HG03095 (cell line): Measurements from ENCODE around the gene PPP1R12C.
"Not testable (repeated sequence)": the region's sequence is repeated elsewhere in the genome, so short reads cannot be mapped to it uniquely, and the experiment has no call there.

Experiments
- ATAC-seq: cut with Tn5 transposase; IDR thresholded peaks from one replicate; pipeline ENCODE4 v1.9.1; 2021; ENCODE audit warnings: moderate library complexity; ENCODE audit not compliant: unreplicated experiment

The PPP1R12C gene

GRCh38 chr19:55116859-55117662, at the start of gene PPP1R12C:
Gene PPP1R12C, minus strand, starts transcription at chr19:55117637. Its CDS starts 94 bp downstream, at chr19:55117543.
- peak; percentile 3 for ATAC-seq

DNA sequence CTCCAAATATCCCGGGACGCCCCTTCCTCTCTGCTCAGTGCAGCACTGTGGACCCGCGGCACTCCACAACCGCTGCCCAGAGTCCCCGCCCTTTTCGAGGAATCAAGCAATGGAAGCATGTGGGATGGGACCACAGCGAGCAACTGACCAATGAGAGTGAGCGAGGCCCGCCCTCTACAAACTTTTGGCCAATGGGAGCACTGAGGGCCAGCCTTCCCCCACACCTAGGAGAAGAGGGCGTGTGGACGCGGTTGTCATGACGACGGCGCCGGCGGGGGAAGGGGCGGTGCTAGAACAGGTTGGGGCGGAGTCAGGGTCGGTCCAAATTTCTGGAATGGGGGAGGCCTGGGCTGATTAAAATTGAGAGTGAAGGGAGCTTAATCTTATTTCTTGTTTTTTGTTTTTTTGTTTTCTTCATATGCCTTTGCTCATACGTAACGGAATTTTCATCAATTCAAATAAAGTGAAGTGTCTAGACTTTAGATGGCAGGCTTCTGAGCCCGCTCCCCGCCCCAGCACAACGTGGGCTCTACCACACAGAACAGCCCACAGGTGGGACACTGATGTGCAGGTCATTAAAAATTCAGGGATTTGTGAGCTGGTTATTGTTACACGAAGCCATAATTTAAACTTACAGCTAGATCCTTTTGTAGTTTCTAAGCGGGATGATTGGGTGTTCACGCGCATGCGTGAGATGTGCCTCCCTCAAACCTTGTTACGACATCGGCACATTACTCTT, 49.3 kb upstream of the PPP1R12C start, which contains the start of gene DNAAF3:
Gene DNAAF3 (minus strand): TSS at position 84 of the 739 bp plus-strand sequence. CDS start 200 bp downstream, outside the sequence.
- ATAC-seq = peak; percentile 82

DNA sequence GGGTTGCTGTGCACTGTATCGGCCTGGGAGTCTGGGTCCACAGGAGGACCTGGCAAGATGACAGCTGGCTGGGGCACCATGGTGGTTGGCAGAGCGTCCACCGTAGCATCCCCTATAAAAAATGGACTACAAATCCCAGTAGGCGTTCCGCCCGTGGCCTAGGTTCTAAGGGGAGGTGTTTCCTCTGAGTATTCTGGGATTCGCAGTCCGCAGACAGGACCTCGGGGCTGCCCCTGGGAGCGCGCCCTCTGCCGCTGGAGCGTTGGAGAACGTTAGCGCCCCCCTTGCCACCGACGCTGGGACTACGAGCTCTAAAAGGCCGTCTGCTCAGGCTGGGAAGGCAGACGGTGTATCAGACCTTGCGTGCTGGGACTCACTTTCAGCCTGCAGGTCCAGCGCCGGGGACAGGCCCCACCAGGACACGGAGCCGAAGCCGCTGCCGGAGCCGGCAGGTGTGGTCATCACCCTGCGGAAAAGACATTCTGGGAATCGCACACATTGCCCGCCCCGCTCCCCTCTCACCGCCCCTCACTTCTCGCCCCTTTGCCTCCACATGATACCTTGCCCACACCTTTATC, 48.6 kb upstream of the PPP1R12C start:
- no peak for ATAC-seq

GRCh38 chr19:55161571-55162322, 44.3 kb upstream of the PPP1R12C start:
- ATAC-seq = no peak

- ATAC-seq = no peak
Measured at GRCh38 chr19:55160986-55161365, 43.5 kb upstream of the PPP1R12C start.

DNA sequence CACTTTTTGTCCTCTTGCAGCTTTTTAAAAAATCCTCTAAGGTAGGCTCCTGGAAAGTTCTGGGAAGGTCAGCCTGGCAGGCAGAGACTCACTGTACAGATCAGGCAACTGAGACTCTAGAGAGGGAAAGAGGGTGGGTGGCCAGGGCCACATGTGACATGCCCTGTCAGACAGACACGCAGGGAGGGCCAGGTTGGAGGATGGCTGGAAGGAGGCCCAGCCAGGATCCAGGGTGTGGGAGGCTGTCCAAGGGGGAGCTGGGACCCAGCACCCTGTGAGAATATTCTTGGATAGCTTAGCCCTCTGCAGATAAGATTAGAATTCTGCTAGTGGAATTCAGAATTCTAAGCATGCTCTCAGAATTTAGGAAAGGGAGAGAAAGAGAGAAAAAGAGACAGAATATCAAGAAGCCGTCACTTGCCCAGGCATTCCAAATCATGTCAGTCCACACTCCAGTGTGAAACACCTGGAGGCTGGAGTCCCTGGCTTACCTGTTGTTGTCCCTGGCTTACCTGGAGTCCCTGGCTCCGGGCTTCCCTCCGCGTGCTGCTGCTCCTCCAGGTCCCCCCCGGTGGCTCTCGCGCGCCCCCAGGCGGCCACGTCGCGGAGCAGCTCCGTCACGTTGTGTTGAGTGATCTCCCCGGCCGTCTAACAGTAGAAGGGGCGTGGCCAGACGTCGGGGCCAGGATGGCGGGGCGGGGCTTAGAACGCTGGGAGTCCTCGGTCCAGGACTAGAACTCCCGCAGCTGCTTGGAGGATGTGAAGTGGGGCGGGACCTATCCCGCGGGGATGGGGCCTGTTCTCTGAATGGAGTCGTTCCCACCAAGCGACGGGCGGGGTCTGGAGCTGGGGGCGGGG, 42.9 kb upstream of the PPP1R12C start:
- no peak for ATAC-seq

DNA sequence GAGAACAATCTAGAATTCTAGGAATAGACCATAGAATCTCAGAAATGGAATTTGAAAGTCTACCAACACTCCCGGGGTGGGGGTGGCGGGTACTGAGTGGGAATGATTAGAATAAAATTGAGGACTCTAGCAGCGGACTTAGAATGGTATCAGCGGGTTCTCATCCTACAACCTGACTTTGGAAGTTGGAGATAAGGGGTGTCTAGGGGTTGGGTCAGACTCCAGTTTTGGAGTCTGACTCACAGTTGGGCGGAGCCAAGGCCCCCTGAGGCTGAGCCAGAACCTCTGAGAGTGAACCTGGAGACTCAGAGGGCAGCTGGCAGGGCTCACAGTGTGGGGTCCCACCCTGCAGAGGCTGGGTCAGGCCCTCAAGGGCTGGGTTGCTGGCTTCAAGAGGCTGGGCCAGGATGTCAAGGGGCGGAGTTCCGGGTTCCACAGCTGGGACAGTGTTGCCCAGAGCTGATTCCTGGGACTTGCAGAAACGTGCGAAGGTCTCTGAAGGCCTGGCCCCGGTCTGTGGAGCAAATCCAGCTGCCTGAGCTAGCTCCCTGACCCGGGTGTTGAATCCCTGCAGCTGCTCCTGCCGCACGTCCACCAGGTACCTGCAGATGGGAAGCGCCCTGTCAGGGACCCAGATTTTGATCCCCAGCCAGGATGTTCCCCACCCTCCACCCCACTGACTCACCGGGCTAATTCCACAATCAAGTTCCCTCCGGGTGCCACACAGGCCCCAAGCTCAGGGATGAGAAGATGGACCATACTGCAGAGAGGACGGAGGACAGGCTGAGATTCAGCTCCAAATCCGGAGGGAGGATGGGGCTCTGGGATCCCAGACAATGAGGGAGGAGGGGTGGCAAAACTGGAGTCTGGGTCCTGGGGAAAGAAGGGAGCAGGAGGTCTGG, 41.7 kb upstream of the PPP1R12C start:
- ATAC-seq = no peak

DNA sequence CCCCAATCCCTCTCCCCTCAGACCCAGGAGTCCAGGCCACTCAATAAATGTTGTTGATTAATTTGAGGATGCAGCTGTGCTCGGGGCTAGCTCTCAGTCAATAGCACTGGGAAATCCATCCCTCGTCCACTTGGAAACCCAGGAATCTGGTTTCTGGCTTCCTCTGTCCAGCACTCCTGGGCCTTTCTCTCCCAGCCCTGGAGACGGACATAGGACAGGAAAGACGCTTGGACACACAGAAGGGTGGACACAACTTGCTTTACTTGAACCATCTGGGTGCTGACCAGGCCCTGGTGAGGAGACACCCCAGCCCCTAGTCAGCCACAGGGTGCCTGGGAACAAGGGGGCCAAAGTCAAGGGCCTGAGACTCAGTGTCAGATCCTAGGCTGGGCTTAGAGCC, 41.0 kb upstream of the PPP1R12C start:
- no peak for ATAC-seq

DNA sequence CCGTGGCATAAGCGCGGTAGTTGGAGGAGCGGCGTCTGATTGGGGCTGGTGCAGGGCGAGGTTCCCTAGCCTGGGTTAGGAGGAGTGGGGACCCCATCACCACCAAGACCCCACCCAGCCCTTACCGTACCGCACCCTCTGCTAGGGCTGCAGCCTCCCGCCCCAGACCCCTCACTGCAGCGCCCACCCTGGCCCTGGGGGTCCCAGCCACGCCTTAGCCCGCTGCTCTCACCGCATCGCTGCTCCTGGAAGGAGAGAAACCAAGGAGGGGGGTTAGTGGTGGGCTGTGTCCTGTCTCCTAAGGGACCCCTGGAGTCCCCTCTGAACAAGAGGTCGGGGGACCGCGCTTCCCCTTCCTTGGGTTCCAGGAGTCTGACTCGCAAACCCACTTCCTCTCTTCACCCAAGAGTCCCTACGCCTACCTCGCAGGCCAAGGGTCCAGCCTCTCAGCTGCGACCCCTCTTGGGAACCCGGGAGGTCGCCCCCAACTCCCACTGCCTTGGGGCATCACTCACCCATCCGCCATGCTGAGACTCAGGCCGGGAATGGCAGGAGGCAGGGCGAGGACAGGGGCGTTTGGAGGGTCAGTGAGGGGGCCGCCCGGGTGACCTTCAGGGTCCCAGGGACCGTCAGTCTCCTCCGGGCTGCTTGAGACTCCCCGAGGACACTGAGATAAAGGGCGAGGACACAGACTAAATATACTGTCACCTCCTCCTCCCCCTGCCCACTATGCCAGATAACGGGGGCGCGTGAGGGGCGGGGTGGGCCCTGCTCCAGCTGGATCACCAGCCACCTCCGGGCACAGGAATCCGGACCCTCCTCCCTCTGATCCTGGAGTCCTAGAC, 39.8 kb upstream of the PPP1R12C start, which contains the start of gene TNNI3:
Gene TNNI3 (minus strand): TSS at position 669 of the 845 bp plus-strand sequence. CDS start 143 bp downstream, at position 526.
- no peak for ATAC-seq

DNA sequence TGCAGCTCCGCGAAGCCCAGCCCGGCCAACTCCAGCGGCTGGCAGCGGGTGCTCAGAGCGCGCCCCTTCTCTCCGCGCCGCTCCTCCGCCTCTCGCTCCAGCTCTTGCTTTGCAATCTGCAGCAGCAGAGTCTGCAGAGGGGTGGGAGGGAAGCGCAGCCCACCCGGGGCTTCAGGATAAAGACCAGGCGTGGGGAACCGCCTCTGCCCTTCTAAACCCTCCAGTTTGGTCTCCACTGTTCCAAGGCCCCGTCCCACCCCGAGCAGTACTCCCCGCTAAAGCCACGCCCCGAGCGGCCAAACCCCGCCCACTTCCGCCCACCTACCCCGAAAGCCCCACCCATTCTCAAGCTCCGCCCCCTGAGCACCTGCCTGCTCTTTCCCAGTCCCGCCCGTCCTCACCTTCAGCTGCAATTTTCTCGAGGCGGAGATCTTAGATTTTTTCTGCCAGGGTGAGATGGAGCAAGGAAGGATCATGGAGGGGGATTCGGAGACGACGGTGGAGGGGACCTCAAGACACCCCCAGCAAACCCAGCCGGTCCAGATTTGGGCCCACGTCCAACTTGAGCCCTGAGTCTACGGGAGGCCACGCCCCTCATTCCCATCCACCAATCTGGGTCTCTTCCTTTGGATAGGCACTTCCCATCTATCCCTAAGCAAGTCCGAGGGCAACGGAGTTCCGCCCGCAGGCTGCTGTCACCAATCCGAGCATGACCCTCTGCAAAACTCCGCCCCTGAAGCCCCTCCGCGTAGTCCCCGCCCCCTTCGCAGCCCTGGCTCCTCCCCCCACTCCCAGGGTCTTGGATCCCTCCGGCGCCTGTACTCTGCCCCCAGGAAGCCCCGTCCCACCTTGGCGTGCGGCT, 39.0 kb upstream of the PPP1R12C start:
- ATAC-seq = no peak

DNA sequence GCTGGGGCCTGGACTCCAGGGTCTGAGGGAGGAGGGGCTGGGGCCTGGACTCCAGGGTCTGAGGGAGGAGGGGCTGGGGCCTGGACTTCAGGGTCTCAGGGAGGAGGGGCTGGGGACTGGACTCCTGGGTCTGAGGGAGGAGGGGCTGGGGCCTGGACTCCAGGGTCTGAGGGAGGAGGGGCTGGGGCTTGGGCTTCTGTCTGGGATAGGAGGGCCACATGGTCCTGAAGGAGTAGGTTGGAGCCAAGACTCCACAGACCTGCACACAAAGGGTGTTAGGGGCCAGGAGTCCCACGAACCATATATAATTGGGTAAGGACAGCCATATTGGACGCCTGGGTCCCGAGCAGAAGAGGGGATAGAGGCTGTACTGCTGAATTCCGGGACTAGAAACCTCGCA, 38.3 kb upstream of the PPP1R12C start:
- ATAC-seq = not testable (repeated sequence)

DNA sequence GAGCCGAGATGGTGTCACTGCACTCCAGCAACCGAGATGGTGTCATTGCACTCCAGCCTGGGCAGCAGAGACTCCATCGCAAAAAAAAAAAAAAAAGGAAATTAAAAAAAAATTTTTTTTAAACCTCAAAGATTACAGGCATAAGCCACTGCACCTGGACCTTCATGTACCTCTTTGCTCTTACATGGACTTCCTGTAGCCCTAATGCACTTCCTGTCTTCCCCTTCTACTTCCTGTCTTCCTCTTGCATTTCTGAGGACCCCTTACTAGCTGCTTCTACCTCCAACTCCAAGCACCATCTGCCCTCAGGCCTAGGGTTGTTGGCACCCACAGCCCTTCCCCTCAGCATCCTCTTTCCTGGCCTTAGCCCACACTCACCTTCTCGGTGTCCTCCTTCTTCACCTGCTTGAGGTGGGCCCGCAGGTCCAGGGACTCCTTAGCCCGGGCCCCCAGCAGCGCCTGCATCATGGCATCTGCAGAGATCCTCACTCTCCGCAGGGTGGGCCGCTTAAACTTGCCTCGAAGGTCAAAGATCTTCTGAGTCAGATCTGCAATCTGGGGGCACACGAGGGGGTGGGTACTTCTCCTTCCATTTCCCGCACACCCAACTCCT, 36.3 kb upstream of the PPP1R12C start:
- no peak for ATAC-seq

GRCh38 chr19:55152017-55152416, 34.6 kb upstream of the PPP1R12C start:
- no peak for ATAC-seq

- no peak for ATAC-seq
Measured at GRCh38 chr19:55149078-55150003, 31.9 kb upstream of the PPP1R12C start, which contains the start of gene TNNT1. Gene TNNT1, minus strand, starts transcription at chr19:55149206. Its CDS starts 2,049 bp downstream, at chr19:55147157.

GRCh38 chr19:55147545-55148251, 30.3 kb upstream of the PPP1R12C start:
- no peak for ATAC-seq
